Keratinocyte (primary cell): ENCODE data around the gene BABAM2. TPM values are rescaled to one million over a fixed set of nuclear protein-coding genes. Genes with fewer than 3 reads are reported as not detected.
A peak's percentile ranks its signal among the peaks of the same experiment; 100 is the strongest.

Source experiments
- DNase-seq: peaks from one replicate; pipeline ENCODE4 v3.0.0-alpha.2; 2011; ENCODE audit warnings: low read depth, missing footprints, low spot score
- FAIRE-seq: peaks from 2 replicates; lab custom pipeline; 2011; peaks lifted over from hg19 to GRCh38; lab: Jason Lieb, UNC
- H2AFZ ChIP-seq: 2 replicates; pipeline ENCODE4 v1.6.0; 2012; ENCODE audit warnings: low read length, control low read depth, inconsistent platforms; ENCODE audit not compliant: control insufficient read depth
- H3K27ac ChIP-seq: 2 replicates; pipeline ENCODE4 v1.5.1; 2011; ENCODE audit warnings: low read length; ENCODE audit not compliant: control insufficient read depth, insufficient read depth
- H3K27me3 ChIP-seq: 3 replicates; pipeline ENCODE4 v1.6.0; 2011; ENCODE audit warnings: low read length; ENCODE audit not compliant: control insufficient read depth, insufficient read depth; ENCODE audit errors: extremely low read depth
- H3K36me3 ChIP-seq, 2 experiments: 2 replicates in 1 of 2; 3 replicates in 1 of 2; pipeline ENCODE4 v1.5.1; 2011; ENCODE audit warnings: low read length in 2 of 2, mild to moderate bottlenecking in 1 of 2; ENCODE audit not compliant: control insufficient read depth in 2 of 2, insufficient read depth in 2 of 2; ENCODE audit errors: extremely low read depth in 1 of 2
- H3K4me1 ChIP-seq: 3 replicates; pipeline ENCODE4 v1.5.1; 2011; ENCODE audit warnings: low read length; ENCODE audit not compliant: control insufficient read depth, insufficient read depth; ENCODE audit errors: extremely low read depth
- H3K4me2 ChIP-seq: 3 replicates; pipeline ENCODE4 v1.6.0; 2011; ENCODE audit warnings: low read depth, low read length; ENCODE audit not compliant: control insufficient read depth, insufficient read depth; ENCODE audit errors: extremely low read depth
- H3K4me3 ChIP-seq, 3 experiments: fragments of 200-600 bp in 1 of 3; sonication (generic) in 1 of 3; 2 replicates in 2 of 3; 3 replicates in 1 of 3; pipeline ENCODE4 v1.5.1; 2011 to 2016; ENCODE audit warnings: low read length in 3 of 3, mild to moderate bottlenecking in 3 of 3, control low read depth in 2 of 3, inconsistent platforms in 1 of 3, low read depth in 1 of 3, mixed read lengths in 1 of 3, mixed run types in 1 of 3, moderate library complexity in 1 of 3; ENCODE audit not compliant: control insufficient read depth in 2 of 3, insufficient read depth in 2 of 3; ENCODE audit errors: extremely low read depth in 1 of 3
- H3K79me2 ChIP-seq: 2 replicates; pipeline ENCODE4 v1.6.0; 2012; ENCODE audit warnings: low read length; ENCODE audit not compliant: control insufficient read depth, insufficient read depth
- H3K9ac ChIP-seq: 3 replicates; pipeline ENCODE4 v1.6.0; 2011; ENCODE audit warnings: low read length; ENCODE audit not compliant: control insufficient read depth, insufficient read depth; ENCODE audit errors: extremely low read depth
- H3K9me1 ChIP-seq: 3 replicates; pipeline ENCODE4 v1.6.0; 2011; ENCODE audit warnings: low read length; ENCODE audit not compliant: control insufficient read depth, insufficient read depth; ENCODE audit errors: extremely low read depth
- H3K9me3 ChIP-seq: 2 replicates; pipeline ENCODE4 v1.5.1; 2012; ENCODE audit warnings: low read depth, low read length; ENCODE audit not compliant: control insufficient read depth
- H4K20me1 ChIP-seq: 3 replicates; pipeline ENCODE4 v1.6.0; 2011; ENCODE audit warnings: low read length; ENCODE audit not compliant: control insufficient read depth, insufficient read depth; ENCODE audit errors: extremely low read depth
- EZH2 ChIP-seq: IDR thresholded peaks from one replicate; pipeline ENCODE4 v1.6.1; 2012; ENCODE audit warnings: inconsistent platforms, mild to moderate bottlenecking, low read length, moderate library complexity
- dilution Hi-C: fragments of 300-500 bp; cut with MboI; formaldehyde crosslinking; loops from one replicate; pipeline ENCODE4 v1.7.0; 2020; ENCODE audit warnings: low sequenced_read_pairs; ENCODE audit not compliant: extremely low pct_ligation_motif_present
- polyA plus RNA-seq, 5 experiments: library from polyadenylated mRNA; depleted of rRNA in 3 of 5; stranded (reverse) in 3 of 5; stranded (forward) in 1 of 5; unstranded in 1 of 5; fragments of >200 nt; gene quantifications; 1 replicate in 1 of 5; 2 replicates in 3 of 5; 3 replicates in 1 of 5; pipeline versions ENCODE4 v1.2.1 to v1.2.3, GENCODE V29; 2011 to 2012; ENCODE audit warnings: missing spikeins in 2 of 5, low read depth in 1 of 5, low replicate concordance in 1 of 5
- TF ChIP-seq, protein P1 (sequence below), 3 experiments: IDR thresholded peaks in 1 of 3; conservative IDR thresholded peaks in 1 of 3; optimal IDR thresholded peaks in 1 of 3; 2 replicates in 2 of 3; 3 replicates in 1 of 3; pipeline versions ENCODE3 to v1.5.1; 2011; ENCODE audit warnings: low read length in 3 of 3, mild to moderate bottlenecking in 3 of 3, moderate library complexity in 2 of 3, control low read depth in 1 of 3, inconsistent platforms in 1 of 3; ENCODE audit not compliant: insufficient read depth in 2 of 3; ENCODE audit errors: extremely low read depth in 1 of 3

The BABAM2 gene
- polyA plus RNA-seq, 1 donor (not counting 4 experiments of a cell fraction or from before 2014, with no cell fraction given) = 29.8 TPM

DNA sequence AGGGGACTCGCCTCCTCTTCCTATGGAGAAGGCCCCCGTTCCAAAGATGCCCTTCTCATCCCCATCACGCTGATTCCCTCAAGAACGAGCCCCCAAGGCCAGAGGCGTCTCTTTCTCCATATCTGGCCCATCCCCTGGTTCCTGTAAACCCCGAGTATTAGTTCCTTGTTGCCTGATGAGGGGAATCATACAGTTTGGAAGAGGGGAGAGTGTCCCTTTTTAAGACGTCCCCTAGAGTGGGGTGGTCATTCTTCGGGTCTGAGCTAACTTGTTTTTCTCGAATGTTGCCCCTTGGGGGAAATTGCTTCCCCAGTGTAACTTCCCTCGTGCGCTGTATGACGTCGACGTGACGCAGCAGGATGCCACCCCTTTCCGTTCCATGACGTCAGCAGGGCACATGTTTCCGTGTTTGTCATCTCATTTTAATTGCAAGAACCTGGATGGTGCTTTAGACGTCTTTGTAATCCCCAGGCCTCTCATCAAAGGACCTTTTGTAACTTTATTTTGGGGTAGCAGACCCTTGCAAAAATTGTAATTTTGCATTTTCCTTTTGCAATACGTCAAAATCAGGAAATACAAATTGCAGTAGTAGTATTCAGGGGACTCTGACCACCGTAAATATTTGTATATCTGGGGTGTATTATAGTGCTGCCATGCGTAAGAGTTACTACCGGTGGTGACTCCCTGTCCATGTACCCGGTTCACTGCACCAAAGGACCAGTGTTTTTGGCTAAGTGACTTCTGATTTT lies 569 bp downstream of the BABAM2 start:
- Histone ChIP-seq H3K9me3 (no peaks in the 10 kb centered on the region), H3K9me1 (no peaks in the 10 kb centered on the region), H3K79me2 (peaks cover 6% of the 10 kb centered on the region), H3K4me2 (peak overlapping the region; percentile 92), H3K27ac (peak overlapping the region; percentile 93), H3K27me3 (no peaks in the 10 kb centered on the region), H3K9ac (peak overlapping the region; percentile 98), H4K20me1 (no peaks in the 10 kb centered on the region), H3K4me1 (peaks cover 16% of the 10 kb centered on the region), H3K4me3 (peak overlapping the region; percentile 79 to 90 (median 83)), H3K36me3 (peaks cover 0 to 1% of the 10 kb centered on the region in 2 experiments), H2AFZ (peak overlapping the region; percentile 94)
- no peak for FAIRE-seq
- dilution Hi-C loops = no loop called here
- no peak for DNase-seq
- TF ChIP-seq, protein P1, sequence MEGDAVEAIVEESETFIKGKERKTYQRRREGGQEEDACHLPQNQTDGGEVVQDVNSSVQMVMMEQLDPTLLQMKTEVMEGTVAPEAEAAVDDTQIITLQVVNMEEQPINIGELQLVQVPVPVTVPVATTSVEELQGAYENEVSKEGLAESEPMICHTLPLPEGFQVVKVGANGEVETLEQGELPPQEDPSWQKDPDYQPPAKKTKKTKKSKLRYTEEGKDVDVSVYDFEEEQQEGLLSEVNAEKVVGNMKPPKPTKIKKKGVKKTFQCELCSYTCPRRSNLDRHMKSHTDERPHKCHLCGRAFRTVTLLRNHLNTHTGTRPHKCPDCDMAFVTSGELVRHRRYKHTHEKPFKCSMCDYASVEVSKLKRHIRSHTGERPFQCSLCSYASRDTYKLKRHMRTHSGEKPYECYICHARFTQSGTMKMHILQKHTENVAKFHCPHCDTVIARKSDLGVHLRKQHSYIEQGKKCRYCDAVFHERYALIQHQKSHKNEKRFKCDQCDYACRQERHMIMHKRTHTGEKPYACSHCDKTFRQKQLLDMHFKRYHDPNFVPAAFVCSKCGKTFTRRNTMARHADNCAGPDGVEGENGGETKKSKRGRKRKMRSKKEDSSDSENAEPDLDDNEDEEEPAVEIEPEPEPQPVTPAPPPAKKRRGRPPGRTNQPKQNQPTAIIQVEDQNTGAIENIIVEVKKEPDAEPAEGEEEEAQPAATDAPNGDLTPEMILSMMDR (optimal IDR thresholded peaks at IDR 0.05 in 1 of 3, IDR thresholded peaks at IDR 0.05 in 1 of 3, conservative IDR thresholded peaks at IDR 0.05 in 1 of 3; ENCODE audit: extremely low read depth in 1 of 3, insufficient read depth in 2 of 3, low read length in 3 of 3) = no peak
- TF ChIP-seq EZH2 = no peak

GRCh38 chr2:27891673-27892105 lies 1.2 kb downstream of the BABAM2 start:
- Histone ChIP-seq H3K9me3 (no peaks in the 10 kb centered on the region), H3K9me1 (no peaks in the 10 kb centered on the region), H4K20me1 (no peaks in the 10 kb centered on the region), H3K27me3 (no peaks in the 10 kb centered on the region), H3K4me1 (peaks cover 12% of the 10 kb centered on the region), H3K36me3 (peaks cover 0 to 5% of the 10 kb centered on the region in 2 experiments), H3K4me3 (no peak overlapping the region), H2AFZ (no peak overlapping the region), H3K9ac (no peak overlapping the region), H3K4me2 (peak overlapping the region; percentile 92), H3K79me2 (peaks cover 6% of the 10 kb centered on the region), H3K27ac (no peak overlapping the region)
- dilution Hi-C loops = no loop called here
- no peak for FAIRE-seq
- no peak for DNase-seq
- TF ChIP-seq, protein P1 (optimal IDR thresholded peaks at IDR 0.05 in 1 of 3, IDR thresholded peaks at IDR 0.05 in 1 of 3, conservative IDR thresholded peaks at IDR 0.05 in 1 of 3; ENCODE audit: extremely low read depth in 1 of 3, insufficient read depth in 2 of 3, low read length in 3 of 3) = no peak
- TF ChIP-seq EZH2 = no peak
